OCI-LY1 (cell line): ENCODE results near the gene TRIM9.

Source experiments
- H2AFZ ChIP-seq: fragments of 200-600 bp; sonication (generic), shearing (Covaris generic); 2 replicates; pipeline ENCODE4 v1.6.0; 2014; ENCODE audit warnings: antibody characterized with exemption, mild to moderate bottlenecking, low read length
- H3F3A ChIP-seq: fragments of 200-600 bp; sonication (generic), shearing (Covaris generic); 2 replicates; pipeline ENCODE4 v1.6.0; 2014; ENCODE audit warnings: mild to moderate bottlenecking, antibody characterized with exemption, low read length, moderate library complexity; ENCODE audit not compliant: insufficient read depth
- H3K27ac ChIP-seq: fragments of 200-600 bp; sonication (generic); 2 replicates; pipeline ENCODE4 v1.5.1; 2014; ENCODE audit warnings: low read length, mixed run types, mild to moderate bottlenecking, low read depth; ENCODE audit not compliant: poor library complexity, severe bottlenecking
- H3K27me3 ChIP-seq: fragments of 200-600 bp; sonication (generic); 2 replicates; pipeline ENCODE4 v1.6.0; 2014; ENCODE audit warnings: antibody characterized with exemption, mild to moderate bottlenecking, low read length, moderate library complexity; ENCODE audit not compliant: insufficient read depth
- H3K36me3 ChIP-seq: fragments of 200-600 bp; sonication (generic); 2 replicates; pipeline ENCODE4 v1.6.1; 2014; ENCODE audit warnings: mild to moderate bottlenecking, antibody characterized with exemption, low read length, moderate library complexity, mixed read lengths; ENCODE audit not compliant: insufficient read depth
- H3K4me1 ChIP-seq: fragments of 200-600 bp; sonication (generic); 2 replicates; pipeline ENCODE4 v1.5.1; 2014; ENCODE audit warnings: mild to moderate bottlenecking, low read length, moderate library complexity; ENCODE audit not compliant: insufficient read depth, severe bottlenecking
- H3K4me2 ChIP-seq: fragments of 200-600 bp; sonication (generic), shearing (Covaris generic); 2 replicates; pipeline ENCODE4 v1.6.1; 2014; ENCODE audit warnings: low read length
- H3K4me3 ChIP-seq: fragments of 200-600 bp; sonication (generic); 2 replicates; pipeline ENCODE4 v1.5.1; 2014; ENCODE audit warnings: low read length, low read depth, mild to moderate bottlenecking, mixed read lengths; ENCODE audit not compliant: poor library complexity, severe bottlenecking
- H3K79me2 ChIP-seq: fragments of 200-600 bp; shearing (Covaris generic); 2 replicates; pipeline ENCODE4 v1.6.1; 2016; ENCODE audit warnings: mixed run types, low read length, mixed read lengths; ENCODE audit not compliant: insufficient read depth
- H3K9ac ChIP-seq: fragments of 200-600 bp; sonication (generic), shearing (Covaris generic); 2 replicates; pipeline ENCODE4 v1.6.1; 2014; ENCODE audit warnings: mild to moderate bottlenecking, low read length, mixed read lengths
- H3K9me2 ChIP-seq: fragments of 200-600 bp; sonication (generic), shearing (Covaris generic); 2 replicates; pipeline ENCODE4 v1.6.1; 2014; ENCODE audit warnings: low read depth, mild to moderate bottlenecking, low read length, mixed read lengths
- H3K9me3 ChIP-seq: fragments of 200-600 bp; shearing (Covaris generic); 2 replicates; pipeline ENCODE4 v1.6.1; 2014; ENCODE audit warnings: low read length, mixed read lengths
- H4K20me1 ChIP-seq: fragments of 200-600 bp; sonication (generic), shearing (Covaris generic); 2 replicates; pipeline ENCODE4 v1.6.0; 2016; ENCODE audit warnings: mild to moderate bottlenecking, low read length; ENCODE audit not compliant: insufficient read depth
- EZH2 ChIP-seq: fragments of 200-600 bp; sonication (generic), shearing (Covaris generic); IDR thresholded peaks from 2 replicates; pipeline ENCODE4 v1.8.0; 2017; ENCODE audit warnings: borderline replicate concordance, mixed run types, mild to moderate bottlenecking, antibody characterized with exemption, low read length, moderate library complexity, mixed read lengths
- TF ChIP-seq, protein P1 (sequence below): fragments of 200-600 bp; sonication (generic), shearing (Covaris generic); IDR thresholded peaks from 2 replicates; pipeline ENCODE4 v1.5.1; 2017; ENCODE audit warnings: mild to moderate bottlenecking, antibody characterized with exemption, low read length, moderate library complexity, mixed read lengths

Gene TRIM9

DNA sequence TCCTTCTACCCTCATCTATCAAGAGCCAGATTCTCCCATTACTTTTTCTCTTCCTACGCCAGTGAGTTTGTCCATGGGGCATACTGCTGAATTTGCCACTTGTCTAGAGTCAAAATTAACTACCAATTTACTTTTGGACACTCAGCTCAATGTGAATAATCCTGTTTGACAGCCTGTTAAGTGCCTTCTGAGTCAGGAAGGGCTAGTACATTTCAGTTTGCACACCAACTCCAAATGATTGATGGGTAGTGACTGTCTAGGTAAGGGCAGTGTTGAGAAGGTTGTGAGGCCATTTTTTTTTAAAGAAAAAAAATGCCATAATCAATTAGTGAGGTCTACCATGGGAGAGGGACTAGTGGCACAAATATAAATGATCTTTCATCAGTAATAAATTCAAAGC lies 21.8 kb upstream of the TRIM9 start:
- H3K9me2 ChIP-seq = no peaks in the 10 kb centered on the region
- no peak overlapping the region for H3K9ac ChIP-seq
- H3K27me3 ChIP-seq = no peaks in the 10 kb centered on the region
- no peak overlapping the region for H3K4me2 ChIP-seq
- H4K20me1 ChIP-seq = no peaks in the 10 kb centered on the region
- no peaks in the 10 kb centered on the region for H3K79me2 ChIP-seq
- no peak overlapping the region for H3K4me3 ChIP-seq
- no peak overlapping the region for H2AFZ ChIP-seq
- no peak overlapping the region for H3K27ac ChIP-seq
- H3K36me3 ChIP-seq = no peaks in the 10 kb centered on the region
- peaks cover 7% of the 10 kb centered on the region for H3K4me1 ChIP-seq
- H3K9me3 ChIP-seq = no peaks in the 10 kb centered on the region
- no peaks in the 10 kb centered on the region for H3F3A ChIP-seq
- TF ChIP-seq, protein P1, sequence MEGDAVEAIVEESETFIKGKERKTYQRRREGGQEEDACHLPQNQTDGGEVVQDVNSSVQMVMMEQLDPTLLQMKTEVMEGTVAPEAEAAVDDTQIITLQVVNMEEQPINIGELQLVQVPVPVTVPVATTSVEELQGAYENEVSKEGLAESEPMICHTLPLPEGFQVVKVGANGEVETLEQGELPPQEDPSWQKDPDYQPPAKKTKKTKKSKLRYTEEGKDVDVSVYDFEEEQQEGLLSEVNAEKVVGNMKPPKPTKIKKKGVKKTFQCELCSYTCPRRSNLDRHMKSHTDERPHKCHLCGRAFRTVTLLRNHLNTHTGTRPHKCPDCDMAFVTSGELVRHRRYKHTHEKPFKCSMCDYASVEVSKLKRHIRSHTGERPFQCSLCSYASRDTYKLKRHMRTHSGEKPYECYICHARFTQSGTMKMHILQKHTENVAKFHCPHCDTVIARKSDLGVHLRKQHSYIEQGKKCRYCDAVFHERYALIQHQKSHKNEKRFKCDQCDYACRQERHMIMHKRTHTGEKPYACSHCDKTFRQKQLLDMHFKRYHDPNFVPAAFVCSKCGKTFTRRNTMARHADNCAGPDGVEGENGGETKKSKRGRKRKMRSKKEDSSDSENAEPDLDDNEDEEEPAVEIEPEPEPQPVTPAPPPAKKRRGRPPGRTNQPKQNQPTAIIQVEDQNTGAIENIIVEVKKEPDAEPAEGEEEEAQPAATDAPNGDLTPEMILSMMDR = no peak
- no peak for TF ChIP-seq EZH2

GRCh38 chr14:51109651-51110050 lies 14.7 kb upstream of the TRIM9 start:
- Histone ChIP-seq H4K20me1 (no peaks in the 10 kb centered on the region), H3K4me1 (no peaks in the 10 kb centered on the region), H3K9me3 (no peaks in the 10 kb centered on the region), H3K4me2 (no peak overlapping the region), H2AFZ (no peak overlapping the region), H3K27ac (no peak overlapping the region), H3K79me2 (no peaks in the 10 kb centered on the region), H3K36me3 (no peaks in the 10 kb centered on the region), H3K9me2 (no peaks in the 10 kb centered on the region), H3K27me3 (0 out of 2 replicates have a peak, but pooled peaks cover 3% of the 10 kb centered on the region), H3K9ac (no peak overlapping the region), H3F3A (no peaks in the 10 kb centered on the region), H3K4me3 (no peak overlapping the region)
- TF ChIP-seq EZH2 = no peak
- TF ChIP-seq, protein P1 = no peak

DNA sequence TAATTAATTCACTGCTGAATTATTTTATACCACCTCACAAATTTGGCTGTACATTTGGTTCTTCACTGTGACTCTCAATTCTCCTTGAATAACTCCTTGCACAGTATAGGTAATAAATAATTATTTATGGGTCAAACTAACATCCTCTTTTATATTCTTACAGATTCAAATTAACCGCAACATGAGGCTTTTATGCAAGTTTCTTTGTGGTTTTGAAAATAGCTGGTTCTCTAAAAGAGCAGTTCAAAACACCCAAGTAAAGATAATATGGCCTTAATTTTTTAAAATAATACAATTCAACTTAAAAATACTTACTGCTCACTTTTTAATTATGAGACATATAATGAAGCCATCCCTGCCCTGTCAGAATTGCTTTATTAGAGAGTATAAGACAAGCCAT lies 12.9 kb upstream of the TRIM9 start:
- Histone ChIP-seq H3F3A (no peaks in the 10 kb centered on the region), H3K4me3 (no peak overlapping the region), H3K27me3 (0 out of 2 replicates have a peak, but pooled peaks cover 4% of the 10 kb centered on the region), H3K9me2 (no peaks in the 10 kb centered on the region), H3K27ac (no peak overlapping the region), H2AFZ (no peak overlapping the region), H3K9ac (no peak overlapping the region), H3K4me1 (no peaks in the 10 kb centered on the region), H3K36me3 (no peaks in the 10 kb centered on the region), H3K9me3 (no peaks in the 10 kb centered on the region), H3K4me2 (no peak overlapping the region), H4K20me1 (no peaks in the 10 kb centered on the region), H3K79me2 (no peaks in the 10 kb centered on the region)
- TF ChIP-seq, protein P1 = no peak
- TF ChIP-seq EZH2 = no peak
